GM12874 (cell line): ENCODE results near the gene ST3GAL4.

Experiments
- CTCF ChIP-seq: IDR thresholded peaks from 2 replicates; pipeline ENCODE4 v1.5.1; 2011; ENCODE audit warnings: low read depth, mild to moderate bottlenecking, control low read depth, low read length, moderate library complexity; ENCODE audit not compliant: insufficient read depth

ST3GAL4 gene

GRCh38 chr11:126434950-126435335, 79.5 kb downstream of the ST3GAL4 start:
- no peak for TF ChIP-seq CTCF

GRCh38 chr11:126436209-126436755, 80.8 kb downstream of the ST3GAL4 start:
- no peak for TF ChIP-seq CTCF

- TF ChIP-seq CTCF, result no peak
Observed at GRCh38 chr11:126437731-126438130, 82.2 kb downstream of the ST3GAL4 start.

- no peak for TF ChIP-seq CTCF
Observed at GRCh38 chr11:126438272-126438671, 82.8 kb downstream of the ST3GAL4 start.

- no peak for TF ChIP-seq CTCF
Observed at GRCh38 chr11:126438691-126439090, 83.2 kb downstream of the ST3GAL4 start.

GRCh38 chr11:126440276-126440675, 84.8 kb downstream of the ST3GAL4 start:
- TF ChIP-seq CTCF, result no peak

GRCh38 chr11:126440792-126441514, 85.5 kb downstream of the ST3GAL4 start:
- TF ChIP-seq CTCF, result peak; percentile 89
